ENCODE measurements around the gene DDX31.

- TF ChIP-seq CTCF (conservative IDR thresholded peaks at IDR 0.05; ENCODE audit: low read depth, low read length) (no peak), EZH2 (IDR thresholded peaks at IDR 0.05; ENCODE audit: low read length, unreplicated experiment) (no peak), EZH2phosphoT487 (IDR thresholded peaks at IDR 0.05; ENCODE audit: borderline replicate concordance, low read length) (no peak)
Observed at GRCh38 chr9:132547052-132547431, 122.7 kb downstream of the DDX31 start.
